HFFc6 (cell line): ENCODE results near the gene RNF135. TPM values are rescaled to one million over a fixed set of nuclear protein-coding genes. Genes with fewer than 3 reads are reported as not detected.

ENCODE experiments used
- DNase-seq: peaks from one replicate; pipeline ENCODE4 v3.0.0-alpha.2; 2018
- H3K27ac Mint-ChIP-seq: 2 replicates; pipeline ENCODE4 v1.8.0; 2020; ENCODE audit warnings: mild to moderate bottlenecking, mixed read lengths
- H3K27me3 Mint-ChIP-seq: 2 replicates; pipeline ENCODE4 v1.8.0; 2021; ENCODE audit warnings: mild to moderate bottlenecking, moderate library complexity, mixed read lengths; ENCODE audit not compliant: insufficient read depth
- H3K36me3 Mint-ChIP-seq: 2 replicates; pipeline ENCODE4 v1.8.0; 2021; ENCODE audit warnings: low read depth, mixed read lengths
- H3K4me1 Mint-ChIP-seq: 2 replicates; pipeline ENCODE4 v1.8.0; 2020; ENCODE audit warnings: low read depth, mixed read lengths
- H3K4me3 Mint-ChIP-seq: 2 replicates; pipeline ENCODE4 v1.8.0; 2020; ENCODE audit warnings: mild to moderate bottlenecking, moderate library complexity, mixed read lengths
- H3K9me3 Mint-ChIP-seq: 2 replicates; pipeline ENCODE4 v1.8.0; 2020; ENCODE audit warnings: mild to moderate bottlenecking, mixed read lengths
- CTCF ChIP-seq: fragments of 200-600 bp; sonication (generic); IDR thresholded peaks from 2 replicates; pipeline ENCODE4 v1.5.0; 2021; ENCODE audit warnings: antibody characterized with exemption, mild to moderate bottlenecking
- total RNA-seq, 6 experiments: library from RNA; stranded (reverse); fragmentation: NEBNext Ultra II Directional; extraction: Animal tissue kit (Norgen Biotek cat#: 25700); gene quantifications; 2 replicates in 1 of 6; 3 replicates in 5 of 6; pipeline ENCODE4 v1.2.3, GENCODE V29; 2021

The RNF135 gene
- total RNA-seq, 6 experiments from 2014 or later = 10.4 to 12.1 (median 11.8) TPM

DNA sequence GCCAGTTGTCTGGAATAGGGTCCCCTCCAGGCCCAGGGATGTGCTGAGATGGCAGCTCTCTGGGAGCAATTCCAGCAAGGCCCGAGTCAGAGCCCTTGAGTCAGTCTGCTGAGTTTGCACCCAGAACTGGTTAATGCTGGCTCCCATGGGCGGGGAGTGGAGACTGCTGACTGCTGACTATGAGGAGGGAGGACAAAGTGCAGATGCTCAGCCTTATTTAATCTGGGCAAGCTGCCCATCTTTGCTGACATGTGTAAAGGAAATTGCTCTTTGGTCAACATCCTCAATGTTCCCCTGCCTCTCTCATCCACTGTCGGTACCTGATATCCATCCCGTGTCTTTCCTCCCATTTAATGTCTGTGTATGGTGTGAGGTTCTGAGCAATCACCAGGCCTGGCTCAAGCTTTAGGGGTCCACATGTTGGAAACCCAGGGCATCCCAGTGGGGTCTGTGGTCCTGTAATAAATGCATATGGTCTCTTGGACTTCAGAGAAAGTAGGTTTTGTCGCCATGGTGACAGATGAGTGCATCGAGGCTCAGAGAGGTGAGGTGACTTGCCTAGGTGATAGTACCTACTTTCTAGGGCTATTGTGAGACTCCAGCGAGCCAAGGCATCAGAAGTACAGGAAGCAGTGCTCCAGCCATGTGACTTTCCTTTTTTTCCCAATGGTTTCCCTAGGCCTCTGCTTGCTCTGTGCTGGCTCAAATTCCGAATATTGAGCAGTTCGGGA lies 20.0 kb upstream of the RNF135 start:
- Mint-ChIP-seq H3K36me3 (no peaks in the 10 kb centered on the region), H3K4me1 (peaks cover 10% of the 10 kb centered on the region), H3K9me3 (no peaks in the 10 kb centered on the region), H3K27ac (no peak overlapping the region), H3K4me3 (no peak overlapping the region), H3K27me3 (peaks cover 2% of the 10 kb centered on the region)
- peak; percentile 87 for DNase-seq
- TF ChIP-seq CTCF = no peak

GRCh38 chr17:30952638-30953393 lies 18.0 kb upstream of the RNF135 start:
- H3K36me3 Mint-ChIP-seq = no peaks in the 10 kb centered on the region
- H3K27me3 Mint-ChIP-seq = peaks cover 8% of the 10 kb centered on the region
- H3K4me1 Mint-ChIP-seq = peaks cover 16% of the 10 kb centered on the region
- DNase-seq = no peak
- TF ChIP-seq CTCF = no peak
- H3K27ac Mint-ChIP-seq = no peak overlapping the region
- no peaks in the 10 kb centered on the region for H3K9me3 Mint-ChIP-seq
- no peak overlapping the region for H3K4me3 Mint-ChIP-seq

DNA sequence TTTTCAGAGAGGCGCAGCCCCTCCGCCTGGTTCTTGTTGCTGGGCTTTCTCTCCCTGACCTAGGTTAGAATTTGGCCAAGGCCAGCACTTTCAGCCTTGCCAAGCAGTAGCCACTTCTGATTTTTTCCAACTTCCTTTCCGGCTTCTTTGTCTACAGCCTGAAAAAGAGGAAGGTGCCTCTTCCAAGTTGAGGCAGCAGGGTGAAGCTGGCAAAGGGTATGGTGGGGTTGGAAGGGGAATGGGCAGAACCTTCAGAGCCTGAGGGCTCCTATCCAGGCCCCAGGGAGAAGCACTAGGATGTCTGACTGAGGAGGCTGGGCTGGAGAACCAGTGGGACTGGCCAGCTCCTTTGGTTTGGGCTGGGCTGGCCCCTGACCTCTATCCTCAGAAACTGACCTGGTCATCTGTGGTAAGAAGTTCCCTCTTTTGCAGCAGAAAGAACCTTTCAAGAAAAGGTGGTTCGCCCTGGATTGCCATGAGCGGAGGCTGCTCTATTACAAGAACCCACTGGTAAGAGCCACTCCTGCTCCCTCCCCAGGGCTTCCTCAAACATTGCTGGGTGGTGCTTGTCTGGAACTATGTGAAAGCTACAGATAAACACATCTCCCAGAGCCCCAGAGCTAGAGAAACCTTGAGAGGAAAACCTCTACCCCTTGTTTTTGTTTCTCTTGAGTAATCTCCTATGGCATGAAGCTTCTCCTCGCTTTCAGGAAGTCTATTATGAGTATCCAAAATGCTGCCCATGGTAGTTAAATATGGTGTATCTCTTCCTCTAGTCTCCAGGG lies 16.6 kb upstream of the RNF135 start:
- no peak for TF ChIP-seq CTCF
- H3K4me3 Mint-ChIP-seq = no peak overlapping the region
- H3K27me3 Mint-ChIP-seq = peaks cover 21% of the 10 kb centered on the region
- H3K4me1 Mint-ChIP-seq = peaks cover 23% of the 10 kb centered on the region
- H3K27ac Mint-ChIP-seq = no peak overlapping the region
- DNase-seq = no peak
- no peaks in the 10 kb centered on the region for H3K36me3 Mint-ChIP-seq
- H3K9me3 Mint-ChIP-seq = no peaks in the 10 kb centered on the region

- no peak for DNase-seq
- H3K4me3 Mint-ChIP-seq = no peak overlapping the region
- H3K9me3 Mint-ChIP-seq = no peaks in the 10 kb centered on the region
- no peaks in the 10 kb centered on the region for H3K36me3 Mint-ChIP-seq
- peaks cover 17% of the 10 kb centered on the region for H3K4me1 Mint-ChIP-seq
- TF ChIP-seq CTCF = no peak
- peaks cover 21% of the 10 kb centered on the region for H3K27me3 Mint-ChIP-seq
- H3K27ac Mint-ChIP-seq = no peak overlapping the region
Measured at GRCh38 chr17:30956764-30957374, 14.0 kb upstream of the RNF135 start.

DNA sequence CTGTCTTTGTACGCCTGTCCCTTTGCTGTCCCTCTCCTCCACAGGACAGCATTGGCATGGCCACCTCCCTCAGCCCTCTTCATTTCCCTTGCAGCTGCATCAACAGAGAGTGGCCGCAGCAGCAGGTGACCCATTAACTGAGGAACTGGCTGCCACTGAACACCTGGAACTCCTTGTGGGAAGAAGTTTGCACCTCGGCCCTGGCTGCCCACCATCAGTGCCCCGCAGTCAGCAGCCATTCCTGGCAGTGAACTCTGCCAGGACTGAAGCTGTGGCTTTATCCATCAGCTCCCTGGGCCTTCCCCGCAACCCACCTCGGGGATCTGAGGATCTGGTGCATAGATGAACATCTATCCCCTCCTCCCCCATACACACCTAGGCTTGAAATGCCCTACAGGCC lies 13.1 kb upstream of the RNF135 start:
- no peak overlapping the region for H3K4me3 Mint-ChIP-seq
- peaks cover 21% of the 10 kb centered on the region; the same call in 1 of the 2 replicates for H3K27me3 Mint-ChIP-seq
- no peak for DNase-seq
- no peak for TF ChIP-seq CTCF
- H3K36me3 Mint-ChIP-seq = no peaks in the 10 kb centered on the region
- H3K27ac Mint-ChIP-seq = no peak overlapping the region; the same call in 1 of the 2 replicates
- H3K9me3 Mint-ChIP-seq = no peaks in the 10 kb centered on the region
- peaks cover 21% of the 10 kb centered on the region for H3K4me1 Mint-ChIP-seq
